Measurements from ENCODE around the gene TBC1D25. TPM values are rescaled to one million over a fixed set of nuclear protein-coding genes. Genes with fewer than 3 reads are reported as not detected.

Gene TBC1D25
- total RNA-seq, 2 experiments from 2014 or later: 7.6 to 11.2 TPM

DNA sequence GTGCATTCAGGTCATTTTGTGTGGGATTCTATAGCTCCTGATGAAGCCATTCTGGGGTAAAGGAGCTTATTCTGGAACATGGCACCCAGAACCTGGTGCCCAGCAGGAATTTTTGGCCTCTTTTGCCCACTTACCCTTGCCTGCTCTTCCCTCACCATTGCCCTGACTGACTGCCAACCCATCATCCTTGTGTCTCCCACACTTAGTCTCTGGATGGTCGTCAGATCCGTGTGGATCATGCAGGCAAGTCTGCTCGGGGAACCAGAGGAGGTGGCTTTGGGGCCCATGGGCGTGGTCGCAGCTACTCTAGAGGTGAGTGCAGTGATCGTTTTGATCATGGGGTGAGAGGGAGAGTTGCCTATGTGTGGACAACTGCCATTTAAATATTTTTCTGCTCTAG, 36.6 kb downstream of the TBC1D25 start:
- H3K9me2 ChIP-seq (ENCODE audit: insufficient read depth, low read length): no peaks in the 10 kb centered on the region
- POLR2A ChIA-PET: no interaction called here
- peaks cover 30% of the 10 kb centered on the region for H3K79me2 ChIP-seq (ENCODE audit: insufficient read depth, low read depth, low read length)
- peaks cover 31% of the 10 kb centered on the region for H3K4me1 ChIP-seq (ENCODE audit: insufficient read depth, low read length, poor library complexity, severe bottlenecking)
- H3K4me2 ChIP-seq (ENCODE audit: low read length): peak overlapping the region; percentile 99
- peak overlapping the region; percentile 86 for H3K27ac ChIP-seq (ENCODE audit: low read depth, low read length, poor library complexity, severe bottlenecking)
- H3K4me3 ChIP-seq (ENCODE audit: low read depth, low read length, poor library complexity, severe bottlenecking): peak overlapping the region; percentile 100
- BruUV-seq (replicated peaks): no TSS peak
- intact Hi-C loops (cut with micrococcal nuclease; ENCODE audit: unreplicated experiment): no loop called here
- no peak overlapping the region for H2AFZ ChIP-seq (ENCODE audit: low read length)
- no peaks in the 10 kb centered on the region for H3K9me3 ChIP-seq (ENCODE audit: low read length)
- H4K20me1 ChIP-seq (ENCODE audit: insufficient read depth, low read length): no peaks in the 10 kb centered on the region
- TF ChIP-seq EZH2phosphoT487 (IDR thresholded peaks at IDR 0.05; ENCODE audit: borderline replicate concordance, low read depth, low read length): no peak
- TF ChIP-seq, protein P1, sequence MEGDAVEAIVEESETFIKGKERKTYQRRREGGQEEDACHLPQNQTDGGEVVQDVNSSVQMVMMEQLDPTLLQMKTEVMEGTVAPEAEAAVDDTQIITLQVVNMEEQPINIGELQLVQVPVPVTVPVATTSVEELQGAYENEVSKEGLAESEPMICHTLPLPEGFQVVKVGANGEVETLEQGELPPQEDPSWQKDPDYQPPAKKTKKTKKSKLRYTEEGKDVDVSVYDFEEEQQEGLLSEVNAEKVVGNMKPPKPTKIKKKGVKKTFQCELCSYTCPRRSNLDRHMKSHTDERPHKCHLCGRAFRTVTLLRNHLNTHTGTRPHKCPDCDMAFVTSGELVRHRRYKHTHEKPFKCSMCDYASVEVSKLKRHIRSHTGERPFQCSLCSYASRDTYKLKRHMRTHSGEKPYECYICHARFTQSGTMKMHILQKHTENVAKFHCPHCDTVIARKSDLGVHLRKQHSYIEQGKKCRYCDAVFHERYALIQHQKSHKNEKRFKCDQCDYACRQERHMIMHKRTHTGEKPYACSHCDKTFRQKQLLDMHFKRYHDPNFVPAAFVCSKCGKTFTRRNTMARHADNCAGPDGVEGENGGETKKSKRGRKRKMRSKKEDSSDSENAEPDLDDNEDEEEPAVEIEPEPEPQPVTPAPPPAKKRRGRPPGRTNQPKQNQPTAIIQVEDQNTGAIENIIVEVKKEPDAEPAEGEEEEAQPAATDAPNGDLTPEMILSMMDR (conservative IDR thresholded peaks at IDR 0.05; ENCODE audit: low read length): no peak
- peaks cover 54% of the 10 kb centered on the region for H3K36me3 ChIP-seq (ENCODE audit: insufficient read depth, low read length)
- no peak for DNase-seq (ENCODE audit: low spot score)
- CTCF ChIA-PET (ENCODE audit: unreplicated experiment): no interaction called here

DNA sequence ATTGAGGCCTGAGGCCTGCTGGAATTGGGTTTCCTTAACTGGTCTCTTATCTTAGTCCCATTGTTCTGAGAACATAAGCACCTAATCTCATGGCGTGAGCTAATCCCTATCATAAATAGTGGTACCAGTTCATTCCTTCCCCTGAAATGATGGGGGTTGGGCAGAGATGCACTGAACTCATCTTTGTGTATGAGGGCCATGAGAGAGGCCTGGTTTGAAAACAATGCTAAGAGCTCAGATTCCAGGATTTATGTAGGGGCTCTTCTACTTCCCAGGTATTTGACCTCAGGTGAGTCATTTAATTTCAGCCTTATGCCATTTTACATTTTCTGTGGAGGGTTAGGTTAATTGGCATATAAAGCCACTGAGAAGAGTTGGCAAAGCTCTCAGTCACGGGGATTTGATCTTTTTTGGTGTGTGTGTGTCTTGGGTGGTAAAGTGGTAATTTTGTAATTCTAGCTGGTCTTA, 39.2 kb downstream of the TBC1D25 start:
- intact Hi-C loops (cut with micrococcal nuclease; ENCODE audit: unreplicated experiment): no loop called here
- Histone ChIP-seq H2AFZ (ENCODE audit: low read length) (no peak overlapping the region), H4K20me1 (ENCODE audit: insufficient read depth, low read length) (no peaks in the 10 kb centered on the region), H3K4me2 (ENCODE audit: low read length) (no peak overlapping the region), H3K27ac (ENCODE audit: low read depth, low read length, poor library complexity, severe bottlenecking) (no peak overlapping the region), H3K9me3 (ENCODE audit: low read length) (no peaks in the 10 kb centered on the region), H3K9me2 (ENCODE audit: insufficient read depth, low read length) (no peaks in the 10 kb centered on the region), H3K4me1 (ENCODE audit: insufficient read depth, low read length, poor library complexity, severe bottlenecking) (peaks cover 23% of the 10 kb centered on the region), H3K36me3 (ENCODE audit: insufficient read depth, low read length) (peaks cover 54% of the 10 kb centered on the region), H3K4me3 (ENCODE audit: low read depth, low read length, poor library complexity, severe bottlenecking) (no peak overlapping the region), H3K79me2 (ENCODE audit: insufficient read depth, low read depth, low read length) (peaks cover 30% of the 10 kb centered on the region)
- no peak for DNase-seq (ENCODE audit: low spot score)
- TF ChIP-seq, protein P1 (conservative IDR thresholded peaks at IDR 0.05; ENCODE audit: low read length): no peak
- no peak for TF ChIP-seq EZH2phosphoT487 (IDR thresholded peaks at IDR 0.05; ENCODE audit: borderline replicate concordance, low read depth, low read length)
- CTCF ChIA-PET (ENCODE audit: unreplicated experiment): no interaction called here
- POLR2A ChIA-PET: no interaction called here
- no TSS peak for BruUV-seq (replicated peaks)

DNA sequence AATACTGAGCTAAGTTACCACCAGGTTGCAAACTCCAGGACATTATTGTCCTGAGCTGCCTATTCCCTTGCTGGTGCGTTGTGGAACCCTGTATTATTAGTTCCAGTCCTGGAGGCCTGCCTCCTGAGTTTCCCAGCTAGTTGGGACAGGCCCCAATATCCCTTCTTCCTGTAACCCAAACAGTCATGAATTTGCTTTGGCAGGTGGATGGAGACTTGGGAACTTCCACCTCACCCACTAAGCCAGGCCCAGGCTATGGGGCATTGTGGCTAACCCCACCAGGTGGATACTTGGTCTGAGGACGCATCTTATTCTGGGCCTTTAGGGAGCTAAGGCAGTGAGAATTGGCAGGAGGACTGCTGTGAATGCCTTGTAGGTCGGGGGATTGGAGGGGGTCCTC, 39.7 kb downstream of the TBC1D25 start:
- Histone ChIP-seq H3K27ac (ENCODE audit: low read depth, low read length, poor library complexity, severe bottlenecking) (no peak overlapping the region), H3K9me3 (ENCODE audit: low read length) (no peaks in the 10 kb centered on the region), H4K20me1 (ENCODE audit: insufficient read depth, low read length) (no peaks in the 10 kb centered on the region), H3K4me2 (ENCODE audit: low read length) (no peak overlapping the region), H3K36me3 (ENCODE audit: insufficient read depth, low read length) (peaks cover 54% of the 10 kb centered on the region), H3K79me2 (ENCODE audit: insufficient read depth, low read depth, low read length) (peaks cover 30% of the 10 kb centered on the region), H3K4me1 (ENCODE audit: insufficient read depth, low read length, poor library complexity, severe bottlenecking) (peaks cover 21% of the 10 kb centered on the region), H3K4me3 (ENCODE audit: low read depth, low read length, poor library complexity, severe bottlenecking) (no peak overlapping the region), H2AFZ (ENCODE audit: low read length) (no peak overlapping the region), H3K9me2 (ENCODE audit: insufficient read depth, low read length) (no peaks in the 10 kb centered on the region)
- POLR2A ChIA-PET: no interaction called here
- CTCF ChIA-PET (ENCODE audit: unreplicated experiment): no interaction called here
- no peak for DNase-seq (ENCODE audit: low spot score)
- intact Hi-C loops (cut with micrococcal nuclease; ENCODE audit: unreplicated experiment): no loop called here
- TF ChIP-seq EZH2phosphoT487 (IDR thresholded peaks at IDR 0.05; ENCODE audit: borderline replicate concordance, low read depth, low read length): no peak
- TF ChIP-seq, protein P1 (conservative IDR thresholded peaks at IDR 0.05; ENCODE audit: low read length): no peak
- no TSS peak for BruUV-seq (replicated peaks)

Data from OCI-LY7 (cell line).